PFSK-1 (cell line): ENCODE results near the gene RMI1. TPM values are rescaled to one million over a fixed set of nuclear protein-coding genes. Genes with fewer than 3 reads are reported as not detected.
A peak's percentile ranks its signal among the peaks of the same experiment; 100 is the strongest.

Source experiments
- FOXP2 ChIP-seq: optimal IDR thresholded peaks from 2 replicates; pipeline ENCODE3; 2011; ENCODE audit warnings: borderline replicate concordance, control low read depth, inconsistent platforms; ENCODE audit not compliant: insufficient read depth; ENCODE audit errors: extremely low read length, extremely low read depth
- POLR2AphosphoS5 ChIP-seq: IDR thresholded peaks from 2 replicates; pipeline ENCODE4 v1.6.1; 2012; ENCODE audit warnings: low read depth, mild to moderate bottlenecking, control low read depth, low read length, moderate library complexity
- SIN3A ChIP-seq: IDR thresholded peaks from 2 replicates; pipeline ENCODE4 v1.6.1; 2012; ENCODE audit warnings: mild to moderate bottlenecking, low read length, moderate library complexity, borderline replicate concordance; ENCODE audit not compliant: insufficient read depth
- TAF1 ChIP-seq: IDR thresholded peaks from 2 replicates; pipeline ENCODE4 v1.6.1; 2012; ENCODE audit warnings: low read length, control low read depth, borderline replicate concordance; ENCODE audit not compliant: insufficient read depth
- polyA plus RNA-seq: library from polyadenylated mRNA; unstranded; fragments of >200 nt; gene quantifications from one replicate; pipeline ENCODE4 v1.2.1, GENCODE V29; 2012; ENCODE audit warnings: low read depth, missing spikeins; ENCODE audit not compliant: insufficient read length
- TF ChIP-seq, protein P1 (sequence below), 2 experiments: IDR thresholded peaks; 2 replicates each; pipeline versions ENCODE4 v1.6.1 to v1.8.0; 2011 to 2012; ENCODE audit warnings: low read depth in 2 of 2, low read length in 2 of 2, control low read depth in 1 of 2, inconsistent platforms in 1 of 2, mild to moderate bottlenecking in 1 of 2, moderate library complexity in 1 of 2; ENCODE audit not compliant: insufficient read depth in 1 of 2

RMI1 gene
- polyA plus RNA-seq, result 3.4 TPM

DNA sequence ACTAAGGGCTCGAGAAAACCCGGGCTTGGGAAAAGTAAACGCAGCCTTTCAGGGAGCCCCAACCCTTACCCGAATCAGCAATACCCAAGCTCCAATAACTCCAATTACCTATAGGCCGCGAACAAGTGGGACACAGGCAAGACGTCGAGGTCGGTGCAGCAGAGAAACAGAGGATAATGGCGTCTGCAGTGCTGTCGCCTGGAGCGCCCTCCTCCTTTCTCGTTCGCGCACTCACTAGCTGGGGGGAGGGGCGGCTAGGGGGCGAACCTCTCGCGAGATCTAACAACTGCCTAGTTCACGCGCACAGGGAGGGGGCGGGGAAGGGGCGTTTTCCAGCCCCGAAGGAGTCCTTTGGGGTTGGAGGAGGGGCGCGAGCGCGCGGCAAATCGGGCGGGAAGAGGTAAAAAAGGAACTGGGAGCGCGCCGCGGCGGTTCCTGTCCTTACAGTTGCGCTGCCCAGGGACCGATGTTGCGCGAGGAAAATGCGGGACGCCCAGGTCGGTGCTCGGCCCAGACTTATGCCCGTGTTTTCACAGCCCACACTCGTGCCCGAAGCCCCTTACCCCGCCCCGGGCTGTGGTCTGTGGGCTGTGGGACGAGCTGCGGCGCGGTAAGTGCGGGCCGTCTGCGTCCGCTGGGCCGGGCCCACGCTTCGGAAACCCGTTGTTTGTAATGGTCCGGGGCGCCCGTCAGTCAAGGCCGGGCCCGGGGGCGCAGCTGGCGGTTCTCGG, at the start of gene RMI1:
Gene RMI1 (plus strand): TSS at position 411 of the 731 bp plus-strand sequence. CDS start 20,182 bp downstream, outside the sequence.
- TF ChIP-seq FOXP2 (peak; percentile 34), POLR2AphosphoS5 (peak; percentile 90), SIN3A (peak; percentile 93; the same call in 1 of the 2 replicates), TAF1 (peak; percentile 85; the same call in 1 of the 2 replicates)
- TF ChIP-seq, protein P1, sequence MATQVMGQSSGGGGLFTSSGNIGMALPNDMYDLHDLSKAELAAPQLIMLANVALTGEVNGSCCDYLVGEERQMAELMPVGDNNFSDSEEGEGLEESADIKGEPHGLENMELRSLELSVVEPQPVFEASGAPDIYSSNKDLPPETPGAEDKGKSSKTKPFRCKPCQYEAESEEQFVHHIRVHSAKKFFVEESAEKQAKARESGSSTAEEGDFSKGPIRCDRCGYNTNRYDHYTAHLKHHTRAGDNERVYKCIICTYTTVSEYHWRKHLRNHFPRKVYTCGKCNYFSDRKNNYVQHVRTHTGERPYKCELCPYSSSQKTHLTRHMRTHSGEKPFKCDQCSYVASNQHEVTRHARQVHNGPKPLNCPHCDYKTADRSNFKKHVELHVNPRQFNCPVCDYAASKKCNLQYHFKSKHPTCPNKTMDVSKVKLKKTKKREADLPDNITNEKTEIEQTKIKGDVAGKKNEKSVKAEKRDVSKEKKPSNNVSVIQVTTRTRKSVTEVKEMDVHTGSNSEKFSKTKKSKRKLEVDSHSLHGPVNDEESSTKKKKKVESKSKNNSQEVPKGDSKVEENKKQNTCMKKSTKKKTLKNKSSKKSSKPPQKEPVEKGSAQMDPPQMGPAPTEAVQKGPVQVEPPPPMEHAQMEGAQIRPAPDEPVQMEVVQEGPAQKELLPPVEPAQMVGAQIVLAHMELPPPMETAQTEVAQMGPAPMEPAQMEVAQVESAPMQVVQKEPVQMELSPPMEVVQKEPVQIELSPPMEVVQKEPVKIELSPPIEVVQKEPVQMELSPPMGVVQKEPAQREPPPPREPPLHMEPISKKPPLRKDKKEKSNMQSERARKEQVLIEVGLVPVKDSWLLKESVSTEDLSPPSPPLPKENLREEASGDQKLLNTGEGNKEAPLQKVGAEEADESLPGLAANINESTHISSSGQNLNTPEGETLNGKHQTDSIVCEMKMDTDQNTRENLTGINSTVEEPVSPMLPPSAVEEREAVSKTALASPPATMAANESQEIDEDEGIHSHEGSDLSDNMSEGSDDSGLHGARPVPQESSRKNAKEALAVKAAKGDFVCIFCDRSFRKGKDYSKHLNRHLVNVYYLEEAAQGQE (IDR thresholded peaks at IDR 0.05; ENCODE audit: insufficient read depth in 1 of 2, low read depth in 2 of 2, low read length in 2 of 2), result peak in 1 of 2 experiments; percentile 30; a peak in 2 of 4 replicates

DNA sequence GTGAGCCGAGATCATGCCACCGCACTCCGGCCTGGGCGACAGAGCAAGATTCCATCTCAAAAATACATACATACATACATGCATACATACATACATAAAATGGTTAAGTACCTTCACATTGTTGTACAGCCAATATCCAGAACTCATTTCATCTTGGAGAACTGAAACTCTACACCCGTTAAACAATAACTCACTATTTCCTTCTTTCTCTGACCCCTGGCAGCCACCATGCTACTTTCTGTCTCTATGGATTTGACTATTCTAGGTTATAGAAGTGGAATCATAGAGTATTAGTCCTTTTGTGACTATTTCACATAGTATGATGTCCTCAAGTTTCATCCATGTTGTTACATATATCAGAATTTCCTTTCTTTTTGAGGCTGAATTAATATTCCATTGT, 49.7 kb upstream of the RMI1 start:
- no peak for TF ChIP-seq POLR2AphosphoS5
- TF ChIP-seq, protein P1 (IDR thresholded peaks at IDR 0.05; ENCODE audit: insufficient read depth in 1 of 2, low read depth in 2 of 2, low read length in 2 of 2), result no peak
- no peak for TF ChIP-seq FOXP2
- TF ChIP-seq SIN3A, result no peak
- no peak for TF ChIP-seq TAF1

DNA sequence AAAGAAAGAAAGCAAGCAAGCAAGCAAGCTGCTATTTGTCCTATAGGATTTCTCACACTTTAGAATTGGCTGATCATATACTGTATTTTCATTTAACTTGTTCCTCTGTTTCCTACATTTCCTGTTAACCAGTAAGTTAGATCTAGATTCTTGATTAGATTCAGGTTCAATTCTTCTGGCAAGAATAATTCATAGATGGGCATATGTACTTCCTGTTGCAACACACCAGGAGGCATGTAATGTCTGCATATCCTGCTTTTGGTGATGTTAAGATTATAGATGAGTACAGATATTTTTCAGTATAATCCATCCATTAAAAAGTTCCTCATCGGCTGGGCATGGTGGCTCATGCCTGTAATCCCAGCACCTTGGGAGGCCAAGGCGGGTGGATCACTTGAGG, 48.6 kb upstream of the RMI1 start:
- no peak for TF ChIP-seq POLR2AphosphoS5
- TF ChIP-seq, protein P1 (IDR thresholded peaks at IDR 0.05; ENCODE audit: insufficient read depth in 1 of 2, low read depth in 2 of 2, low read length in 2 of 2), result no peak
- TF ChIP-seq TAF1, result no peak
- no peak for TF ChIP-seq SIN3A
- no peak for TF ChIP-seq FOXP2

DNA sequence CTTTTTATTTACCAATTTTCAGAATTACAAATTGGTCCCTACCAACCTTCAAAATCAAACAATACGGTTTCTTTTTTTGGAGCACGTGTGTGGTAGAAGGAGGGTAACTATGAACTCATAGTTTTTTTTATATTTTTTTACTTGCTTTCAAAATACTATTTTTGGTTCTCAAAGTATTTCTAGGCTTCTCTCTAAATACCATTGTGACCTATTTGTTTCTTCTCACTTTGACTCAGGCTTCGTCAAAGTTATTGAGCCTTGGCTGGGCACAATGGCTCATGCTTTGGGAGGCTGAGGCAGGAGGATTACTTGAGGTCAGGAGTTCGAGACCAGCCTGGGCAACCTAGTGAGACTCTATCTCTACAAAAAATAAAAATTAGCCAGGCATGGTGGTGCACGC, 47.8 kb upstream of the RMI1 start:
- TF ChIP-seq SIN3A (no peak), FOXP2 (no peak), POLR2AphosphoS5 (no peak), TAF1 (no peak)
- TF ChIP-seq, protein P1 (IDR thresholded peaks at IDR 0.05; ENCODE audit: insufficient read depth in 1 of 2, low read depth in 2 of 2, low read length in 2 of 2), result no peak
